Measurements from ENCODE around the gene ANKRD13B. TPM values are rescaled to one million over a fixed set of nuclear protein-coding genes. Genes with fewer than 3 reads are reported as not detected.

Gene ANKRD13B
- total and polyA plus RNA-seq, 7 donors: 1.6 to 17.2 (median 5.4) TPM

- intact Hi-C loops (cut with DNase I): loop anchor here (10.0 kb wide), 1 partner anchor 307 kb away; the partner anchor contains the start of gene SSH2
- WGBS, 2 donors: 89 to 93% methylated on average over 1 of the region's 1 CpG
- TF ChIP-seq CTCF (IDR thresholded peaks at IDR 0.05): no peak
- no peak for TF ChIP-seq POLR2A (IDR thresholded peaks at IDR 0.05)
- TF ChIP-seq POLR2AphosphoS5 (IDR thresholded peaks at IDR 0.05): no peak
- TF ChIP-seq EP300 (IDR thresholded peaks at IDR 0.05): no peak
These were observed 35.0 kb downstream of the ANKRD13B start for GRCh38 chr17:29627951-29628350.

DNA sequence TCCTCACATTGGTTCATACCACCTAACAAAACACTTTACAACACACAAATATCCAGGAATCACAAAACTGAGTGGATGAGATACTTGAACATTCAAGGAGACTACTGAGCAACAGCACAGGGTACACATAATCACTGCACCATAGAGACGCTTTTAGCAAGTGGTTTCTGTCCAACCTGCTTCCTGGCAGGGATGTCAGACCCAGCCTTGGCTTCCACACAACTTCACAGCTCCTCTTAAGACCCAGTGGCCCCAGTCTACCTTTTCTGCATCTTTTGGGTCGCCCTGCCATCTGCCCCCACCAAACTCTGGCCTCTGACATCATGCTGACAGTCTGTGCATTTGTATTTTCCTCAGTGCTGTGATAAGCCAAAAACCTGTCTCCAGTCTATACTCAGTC, 35.7 kb downstream of the ANKRD13B start:
- 92 to 95% methylated on average over 2 of the region's 2 CpGs for WGBS, 2 donors
- peaks cover 0 to 35% (median 16%) of the 10 kb centered on the region in 4 donors for H3K36me3 ChIP-seq
- peaks cover 0 to 3% (median 1%) of the 10 kb centered on the region in 4 donors for H3K4me1 ChIP-seq
- no peaks in the 10 kb centered on the region for H3K9me3 ChIP-seq
- peak overlapping the region in 1 of 4 donors; percentile 25 for H3K27ac ChIP-seq
- TF ChIP-seq CTCF (IDR thresholded peaks at IDR 0.05) (no peak), POLR2A (IDR thresholded peaks at IDR 0.05) (no peak), EP300 (IDR thresholded peaks at IDR 0.05) (no peak), POLR2AphosphoS5 (IDR thresholded peaks at IDR 0.05) (no peak)
- intact Hi-C loops (cut with DNase I): loop anchor here (10.0 kb wide), 1 partner anchor 306 kb away; the partner anchor contains the start of gene SSH2
- no peak for DNase-seq
- no peak overlapping the region for H3K4me3 ChIP-seq
- no peaks in the 10 kb centered on the region for H3K27me3 ChIP-seq

More at GRCh38 chr17:29627951-29628350, 35.0 kb downstream of the ANKRD13B start:
- peaks cover 0 to 35% (median 16%) of the 10 kb centered on the region in 4 donors for H3K36me3 ChIP-seq
- H3K4me3 ChIP-seq: no peak overlapping the region
- DNase-seq: no peak
- H3K27me3 ChIP-seq: no peaks in the 10 kb centered on the region
- peak overlapping the region in 1 of 4 donors; percentile 25 for H3K27ac ChIP-seq
- peaks cover 0 to 7% (median 3%) of the 10 kb centered on the region in 4 donors for H3K4me1 ChIP-seq
- no peaks in the 10 kb centered on the region for H3K9me3 ChIP-seq

GRCh38 chr17:29629839-29630238, 36.9 kb downstream of the ANKRD13B start:
- WGBS, 2 donors: 74 to 76% methylated on average over 2 of the region's 2 CpGs
- intact Hi-C loops (cut with DNase I): loop anchor here (10.0 kb wide), 1 partner anchor 305 kb away; the partner anchor contains the start of gene SSH2
- TF ChIP-seq POLR2A (IDR thresholded peaks at IDR 0.05): no peak
- no peak for TF ChIP-seq POLR2AphosphoS5 (IDR thresholded peaks at IDR 0.05)
- no peak for TF ChIP-seq CTCF (IDR thresholded peaks at IDR 0.05)
- no peak for TF ChIP-seq EP300 (IDR thresholded peaks at IDR 0.05)
- Histone ChIP-seq H3K27ac (no peak overlapping the region), H3K36me3 (peaks cover 0 to 40% (median 16%) of the 10 kb centered on the region in 4 donors), H3K4me1 (peaks cover 0 to 3% (median under 1%) of the 10 kb centered on the region in 4 donors), H3K9me3 (no peaks in the 10 kb centered on the region), H3K27me3 (no peaks in the 10 kb centered on the region), H3K4me3 (no peak overlapping the region)
- DNase-seq: no peak

- 93% methylated on average over 6 of the region's 6 CpGs for WGBS, 2 donors
- Histone ChIP-seq H3K4me1 (peaks cover 0 to 3% (median 0%) of the 10 kb centered on the region in 4 donors), H3K4me3 (no peak overlapping the region), H3K9me3 (no peaks in the 10 kb centered on the region), H3K27me3 (no peaks in the 10 kb centered on the region), H3K36me3 (peaks cover 2 to 47% (median 16%) of the 10 kb centered on the region in 4 donors), H3K27ac (no peak overlapping the region)
- TF ChIP-seq EP300 (IDR thresholded peaks at IDR 0.05) (no peak), POLR2AphosphoS5 (IDR thresholded peaks at IDR 0.05) (no peak), POLR2A (IDR thresholded peaks at IDR 0.05) (no peak), CTCF (IDR thresholded peaks at IDR 0.05) (no peak)
- intact Hi-C loops (cut with DNase I): no loop called here
- DNase-seq: no peak
These were observed 37.8 kb downstream of the ANKRD13B start for GRCh38 chr17:29630630-29631193.
